HG02763 (cell line): Measurements from ENCODE around the gene CHRM2.

Source experiments
- ATAC-seq: cut with Tn5 transposase; IDR thresholded peaks from one replicate; pipeline ENCODE4 v1.9.1; 2021; ENCODE audit warnings: mild to moderate bottlenecking, moderate library complexity; ENCODE audit not compliant: unreplicated experiment

The CHRM2 gene

DNA sequence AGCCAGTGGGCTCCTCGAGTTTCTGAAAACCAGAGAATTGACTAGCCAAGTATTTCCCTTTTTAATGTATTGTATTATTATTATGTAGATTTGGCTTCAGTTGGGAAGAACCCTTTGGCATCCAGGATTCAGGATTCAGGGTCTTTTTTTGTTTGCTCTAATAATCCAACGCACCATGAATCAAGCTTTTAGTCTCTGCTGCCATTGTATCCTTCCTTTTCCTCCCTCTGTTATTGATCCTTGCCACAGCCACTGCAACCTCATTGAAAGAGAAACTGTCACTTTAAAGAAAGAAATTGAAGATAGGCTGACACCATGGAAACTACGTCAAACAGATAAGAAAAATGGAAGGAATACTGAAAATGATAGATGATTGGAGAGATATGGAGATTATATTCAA lies 150.0 kb downstream of the CHRM2 start:
- ATAC-seq = no peak

GRCh38 chr7:137020351-137020750 lies 151.9 kb downstream of the CHRM2 start:
- ATAC-seq = no peak

DNA sequence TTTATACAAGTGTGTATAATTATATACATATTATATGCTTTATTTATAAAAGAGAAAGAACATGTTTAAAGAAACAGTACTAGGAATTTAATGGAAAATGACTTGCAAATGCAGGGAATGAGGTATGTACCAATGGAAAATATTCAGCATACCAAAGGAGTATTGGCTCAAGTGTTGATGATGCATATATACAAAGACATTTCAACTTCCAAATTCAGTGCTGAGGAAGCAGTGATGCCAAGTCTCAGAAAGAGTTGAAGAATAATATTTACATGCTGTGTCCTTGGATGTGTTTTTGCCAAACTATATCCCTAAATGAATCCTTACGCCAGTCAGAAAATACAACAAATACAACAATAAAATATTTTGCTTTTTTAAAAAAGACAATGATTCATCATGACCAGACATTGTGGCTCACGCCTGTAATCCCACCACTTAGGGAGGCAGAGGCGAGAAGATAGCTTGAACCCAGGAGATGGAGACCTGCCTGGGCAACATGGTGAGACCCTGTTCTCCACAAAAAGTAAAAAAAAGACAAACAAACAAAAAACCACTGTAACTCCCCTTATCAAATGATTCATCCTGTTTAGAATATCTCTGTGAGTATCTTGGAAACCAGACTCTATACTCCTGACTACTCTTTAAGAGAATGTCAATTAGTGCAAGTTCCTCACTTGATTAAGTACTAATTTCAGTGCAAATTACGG lies 157.2 kb downstream of the CHRM2 start:
- no peak for ATAC-seq

GRCh38 chr7:137026176-137026500 lies 157.7 kb downstream of the CHRM2 start:
- no peak for ATAC-seq

- ATAC-seq = no peak
These were observed 164.0 kb downstream of the CHRM2 start for GRCh38 chr7:137032436-137032835.

DNA sequence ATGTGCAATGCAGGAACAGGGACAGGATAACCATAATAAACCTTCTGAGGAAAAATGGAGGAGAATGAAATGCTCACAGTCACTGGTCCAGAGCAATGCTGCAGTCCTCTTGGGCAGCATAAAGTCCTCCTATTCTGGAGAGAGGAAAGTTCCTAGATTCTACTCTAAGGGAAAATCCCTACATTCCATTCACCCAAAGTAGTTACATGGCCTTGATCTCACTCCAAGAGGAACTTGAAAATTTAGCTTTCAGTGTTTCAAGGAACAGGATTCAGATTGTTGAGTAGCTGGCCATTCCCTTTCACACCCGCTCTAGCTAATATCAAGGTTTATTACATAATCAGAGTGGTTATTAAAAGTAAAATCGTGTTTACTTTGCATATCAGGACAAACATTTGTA lies 168.3 kb downstream of the CHRM2 start:
- ATAC-seq = no peak

- ATAC-seq = no peak
These were observed 170.3 kb downstream of the CHRM2 start for GRCh38 chr7:137038706-137039105.

- no peak for ATAC-seq
These were observed 172.3 kb downstream of the CHRM2 start for GRCh38 chr7:137040745-137041144.

GRCh38 chr7:137045573-137045972 lies 177.1 kb downstream of the CHRM2 start:
- no peak for ATAC-seq

- ATAC-seq = no peak
These were observed 201.0 kb downstream of the CHRM2 start for GRCh38 chr7:137069249-137069963.
